ENCODE measurements around the gene RNF17.

The RNF17 gene

DNA sequence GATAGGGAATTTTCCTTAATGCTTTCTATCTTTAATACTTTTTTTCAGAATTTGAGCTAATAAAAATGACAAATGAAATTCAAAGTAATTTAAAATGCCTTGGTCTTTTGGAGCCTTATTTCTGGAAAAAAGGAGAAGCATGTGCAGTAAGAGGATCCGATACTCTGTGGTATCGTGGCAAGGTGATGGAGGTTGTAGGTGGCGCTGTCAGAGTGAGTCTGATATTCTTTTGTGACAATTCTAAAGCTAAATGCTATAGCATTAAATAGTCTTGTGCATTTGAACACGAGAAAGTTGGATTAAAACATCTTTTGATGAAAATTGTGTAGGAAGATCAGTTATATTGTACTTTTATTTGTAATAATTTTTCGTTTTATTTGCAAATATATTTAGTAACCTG is 95.0 kb downstream of the RNF17 start:
- no peaks in the 10 kb centered on the region for H3K9me3 ChIP-seq
- in situ Hi-C loops (cut with MboI; ENCODE audit: low sequenced_read_pairs) = no loop called here

DNA sequence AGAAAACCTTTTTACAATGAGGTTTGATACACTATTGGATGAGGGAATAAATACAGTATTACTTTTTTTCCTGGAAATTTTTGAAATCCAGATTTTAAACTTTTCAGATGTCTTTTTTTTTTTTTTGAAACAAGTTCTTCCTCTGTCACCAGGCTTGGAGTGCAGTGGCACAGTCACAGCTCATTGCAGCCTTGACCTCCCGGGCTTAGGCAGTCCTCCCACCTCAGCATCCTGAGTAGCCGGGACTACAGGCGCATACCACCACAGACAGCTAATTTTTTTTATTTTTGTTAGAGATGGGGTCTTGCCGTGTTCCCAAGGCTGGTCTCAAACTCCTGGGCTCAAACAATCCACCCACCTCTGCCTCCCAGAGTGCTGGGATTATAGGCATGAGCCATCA is 96.8 kb downstream of the RNF17 start:
- in situ Hi-C loops (cut with MboI; ENCODE audit: low sequenced_read_pairs) = loop anchor here (10.0 kb wide), 1 partner anchor 64 kb away; a partner anchor contains a TSS
- peaks cover 5% of the 10 kb centered on the region for H3K4me1 ChIP-seq

More for the DNA sequence above, 95.0 kb downstream of the RNF17 start:
- no peak for DNase-seq (ENCODE audit: low spot score in 2 of 2)
- Histone ChIP-seq H3K4me3 (no peak overlapping the region), H3K4me1 (peaks cover 5% of the 10 kb centered on the region), H3K36me3 (replicated peaks) (no peaks in the 10 kb centered on the region), H3K27me3 (ENCODE audit: low read depth) (peaks cover 22% of the 10 kb centered on the region)

DNA sequence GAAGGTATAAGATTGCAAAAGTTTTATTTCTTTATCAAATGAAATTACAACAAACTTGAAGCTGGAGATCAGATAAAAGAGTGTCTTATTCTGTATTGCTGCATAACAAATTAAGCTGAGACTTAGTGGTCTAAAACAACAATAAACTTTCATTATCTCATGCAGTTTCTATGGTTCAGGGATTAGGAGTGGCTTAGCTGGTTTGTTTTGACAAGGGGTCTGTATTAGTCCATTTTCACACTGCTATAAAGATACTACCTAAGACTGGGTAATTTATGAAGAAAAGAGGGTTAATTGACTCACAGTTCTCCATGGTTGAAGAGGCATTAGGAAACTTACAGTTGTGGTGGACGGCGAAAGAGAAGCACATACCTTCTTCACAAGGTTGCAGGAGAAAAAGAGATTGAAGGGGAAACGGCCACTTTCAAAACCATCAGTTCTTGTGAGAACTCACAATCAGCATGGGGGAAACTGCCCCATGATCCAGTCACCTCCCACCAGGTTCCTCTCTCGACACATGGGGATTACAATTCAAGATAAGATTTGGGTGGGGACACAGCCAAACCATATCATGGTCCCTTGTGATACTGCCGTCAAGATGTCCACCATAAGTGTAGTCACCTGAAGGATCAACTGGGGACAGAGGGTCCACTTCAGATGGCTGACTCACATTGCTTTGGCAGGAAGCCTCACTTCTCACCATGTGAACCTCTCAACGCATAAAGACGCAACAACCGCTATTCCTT is 97.8 kb downstream of the RNF17 start:
- peak; percentile 23 to 87 for DNase-seq (ENCODE audit: low spot score in 2 of 2)
- H3K27me3 ChIP-seq (ENCODE audit: low read depth) = peaks cover 41% of the 10 kb centered on the region
- in situ Hi-C loops (cut with MboI; ENCODE audit: low sequenced_read_pairs) = loop anchor here (10.0 kb wide), 1 partner anchor 63 kb away; a partner anchor contains a TSS
- no peaks in the 10 kb centered on the region for H3K9me3 ChIP-seq
- H3K36me3 ChIP-seq (replicated peaks) = no peaks in the 10 kb centered on the region
- no peak overlapping the region for H3K4me3 ChIP-seq
- H3K4me1 ChIP-seq = peaks cover 5% of the 10 kb centered on the region

More for the DNA sequence above, 96.8 kb downstream of the RNF17 start:
- Histone ChIP-seq H3K9me3 (no peaks in the 10 kb centered on the region), H3K36me3 (replicated peaks) (no peaks in the 10 kb centered on the region), H3K4me3 (no peak overlapping the region), H3K27me3 (ENCODE audit: low read depth) (peaks cover 33% of the 10 kb centered on the region)
- no peak for DNase-seq (ENCODE audit: low spot score in 2 of 2)

DNA sequence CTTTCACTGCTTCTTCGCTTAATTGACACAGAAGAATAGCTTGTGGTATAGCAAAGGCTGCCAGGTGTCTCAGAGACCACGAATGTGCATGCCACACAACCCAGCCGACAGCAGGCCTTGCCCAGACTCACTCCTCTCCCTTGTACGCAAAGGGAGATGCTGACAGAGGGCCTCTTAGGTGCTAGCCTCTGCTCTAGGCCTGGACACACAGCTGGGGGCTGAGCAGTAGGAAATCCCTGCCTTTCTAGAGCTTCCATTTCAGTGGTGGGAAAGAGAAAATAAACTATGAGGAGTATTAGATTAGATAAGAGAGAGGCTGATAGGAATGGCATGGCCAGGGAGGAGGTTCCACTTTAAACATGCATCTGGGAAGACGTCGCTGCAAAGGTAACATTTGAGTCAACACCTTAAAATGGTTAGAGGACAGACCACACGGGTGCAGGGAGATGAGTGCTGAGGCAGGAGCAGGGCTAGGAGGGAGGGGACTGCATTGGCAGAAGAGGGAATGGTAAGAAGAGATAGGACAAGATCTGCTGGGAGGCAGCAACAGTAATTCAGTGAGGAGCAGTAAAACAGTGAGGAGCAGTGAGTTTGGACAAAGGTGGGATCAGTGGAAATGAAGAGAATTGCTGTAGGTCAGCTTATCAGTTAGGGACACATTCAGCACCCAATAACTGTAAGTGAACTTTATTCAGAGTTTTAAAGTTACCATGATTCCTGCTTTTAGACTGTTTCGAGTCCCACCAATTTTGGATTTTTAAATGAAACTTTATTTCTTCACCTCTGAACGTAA is 100.0 kb downstream of the RNF17 start:
- no peaks in the 10 kb centered on the region for H3K36me3 ChIP-seq (replicated peaks)
- peaks cover 5% of the 10 kb centered on the region for H3K4me1 ChIP-seq
- H3K9me3 ChIP-seq = no peaks in the 10 kb centered on the region
- H3K27me3 ChIP-seq (ENCODE audit: low read depth) = peaks cover 46% of the 10 kb centered on the region
- H3K4me3 ChIP-seq = no peak overlapping the region
- peak in 1 of 2 experiments; percentile 14 for DNase-seq (ENCODE audit: low spot score in 2 of 2)
- in situ Hi-C loops (cut with MboI; ENCODE audit: low sequenced_read_pairs) = loop anchor here (10.0 kb wide), 1 partner anchor 61 kb away; a partner anchor contains a TSS

DNA sequence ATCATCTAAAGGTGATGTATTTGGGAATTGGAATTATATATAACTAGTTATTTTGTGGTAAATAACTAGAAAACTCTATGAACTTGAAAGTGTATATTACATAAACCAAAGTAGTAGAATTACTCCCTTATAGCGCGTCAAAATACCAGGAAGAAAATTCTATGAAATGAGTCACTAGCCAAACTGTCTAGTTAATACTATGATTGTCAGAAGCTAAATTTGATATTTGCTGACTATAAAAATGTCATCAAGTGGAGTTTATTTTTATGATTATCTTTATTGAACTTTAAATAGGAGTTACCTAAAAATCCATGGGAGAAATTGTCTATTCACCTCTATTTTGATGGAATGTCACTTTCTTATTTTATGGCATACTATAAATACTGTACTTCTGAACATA is 100.6 kb downstream of the RNF17 start:
- Histone ChIP-seq H3K4me1 (peaks cover 5% of the 10 kb centered on the region), H3K36me3 (replicated peaks) (no peaks in the 10 kb centered on the region), H3K27me3 (ENCODE audit: low read depth) (peaks cover 42% of the 10 kb centered on the region), H3K9me3 (no peaks in the 10 kb centered on the region), H3K4me3 (no peak overlapping the region)
- DNase-seq (ENCODE audit: low spot score in 2 of 2) = no peak
- in situ Hi-C loops (cut with MboI; ENCODE audit: low sequenced_read_pairs) = loop anchor here (10.0 kb wide), 1 partner anchor 60 kb away; a partner anchor contains a TSS

DNA sequence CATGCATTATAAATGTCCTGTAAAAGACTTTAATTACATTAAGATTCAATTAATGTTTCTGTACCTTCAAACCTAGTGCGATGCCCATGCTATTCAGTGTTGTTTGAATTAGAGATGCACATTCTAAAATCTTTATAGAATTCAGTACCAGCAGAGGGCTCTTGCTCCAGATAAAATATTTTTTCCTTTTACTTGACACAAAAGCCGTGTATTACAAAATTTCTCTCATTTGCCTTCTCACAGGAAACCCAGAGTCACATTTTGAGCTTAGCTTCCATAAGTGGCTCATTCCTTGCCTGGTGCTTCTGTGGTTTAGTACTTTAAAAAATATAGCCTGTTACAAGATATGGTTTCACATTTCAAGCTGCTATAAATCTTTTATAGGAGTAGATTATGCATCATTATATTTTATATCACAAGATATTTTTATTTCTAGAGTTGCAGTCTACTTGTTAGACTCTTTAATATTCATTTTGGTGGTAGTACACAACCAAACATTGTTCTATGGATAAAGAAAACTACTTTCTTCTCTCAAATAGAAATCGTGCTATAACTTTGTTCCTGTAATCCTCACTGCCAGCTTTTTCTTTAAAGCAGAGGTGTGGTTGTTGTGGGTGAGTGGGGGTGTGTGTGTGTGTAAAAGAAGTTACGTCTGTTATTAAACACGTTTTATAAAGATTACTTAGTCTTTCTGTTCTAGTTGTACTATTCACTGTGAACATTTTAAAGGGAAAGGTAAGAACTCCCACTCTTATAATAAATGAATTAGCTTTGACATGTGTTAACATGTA is 101.4 kb downstream of the RNF17 start:
- H3K27me3 ChIP-seq (ENCODE audit: low read depth) = peaks cover 39% of the 10 kb centered on the region
- peaks cover 5% of the 10 kb centered on the region for H3K4me1 ChIP-seq
- H3K36me3 ChIP-seq (replicated peaks) = no peaks in the 10 kb centered on the region
- no peak overlapping the region for H3K4me3 ChIP-seq
- H3K9me3 ChIP-seq = no peaks in the 10 kb centered on the region
- in situ Hi-C loops (cut with MboI; ENCODE audit: low sequenced_read_pairs) = loop anchor here (10.0 kb wide), 1 partner anchor 59 kb away; a partner anchor contains a TSS
- no peak for DNase-seq (ENCODE audit: low spot score in 2 of 2)

DNA sequence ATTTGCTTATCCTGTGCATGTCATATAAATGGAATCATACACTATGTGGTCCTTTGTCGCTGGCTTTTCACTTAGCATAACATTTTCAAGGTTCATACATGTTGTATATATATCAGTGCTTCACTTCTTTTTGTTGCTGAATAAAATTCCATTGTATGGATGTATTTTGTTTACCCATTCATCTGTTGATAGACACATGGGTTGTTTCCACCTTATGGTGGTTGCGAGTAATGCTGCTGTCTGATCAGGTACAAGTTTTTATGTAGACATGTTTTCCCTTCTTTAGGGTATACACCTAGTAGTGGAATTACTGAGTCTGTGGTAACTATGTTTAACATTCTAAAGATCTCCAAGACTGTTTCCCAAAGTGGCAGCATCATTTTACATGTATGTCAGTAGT is 102.5 kb downstream of the RNF17 start:
- in situ Hi-C loops (cut with MboI; ENCODE audit: low sequenced_read_pairs) = loop anchor here (10.0 kb wide), 1 partner anchor 58 kb away; a partner anchor contains a TSS
- Histone ChIP-seq H3K27me3 (ENCODE audit: low read depth) (peaks cover 45% of the 10 kb centered on the region), H3K4me3 (no peak overlapping the region), H3K36me3 (replicated peaks) (no peaks in the 10 kb centered on the region), H3K4me1 (peaks cover 1% of the 10 kb centered on the region), H3K9me3 (no peaks in the 10 kb centered on the region)
- no peak for DNase-seq (ENCODE audit: low spot score in 2 of 2)

DNA sequence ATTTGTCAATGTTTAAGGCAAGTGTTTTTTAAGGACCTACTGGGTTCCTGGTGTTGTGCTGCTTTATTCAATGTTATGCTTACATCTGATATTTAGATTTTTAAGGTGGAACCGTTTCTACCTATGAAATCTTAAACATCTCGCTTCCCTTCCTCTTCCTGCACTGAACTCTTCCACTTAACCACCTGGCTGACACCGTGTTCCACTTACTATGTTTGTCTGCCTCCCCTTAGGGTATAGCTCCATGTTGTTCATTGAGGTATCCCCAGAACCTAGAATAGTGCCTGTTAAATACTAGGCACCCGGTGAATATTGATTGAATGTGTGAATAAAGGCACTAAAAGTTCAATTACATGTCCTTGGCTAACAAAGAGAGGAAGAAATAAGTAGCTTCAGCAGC is 104.9 kb downstream of the RNF17 start:
- no peaks in the 10 kb centered on the region for H3K9me3 ChIP-seq
- peaks cover 45% of the 10 kb centered on the region for H3K27me3 ChIP-seq (ENCODE audit: low read depth)
- H3K4me3 ChIP-seq = no peak overlapping the region
- no peaks in the 10 kb centered on the region for H3K36me3 ChIP-seq (replicated peaks)
- in situ Hi-C loops (cut with MboI; ENCODE audit: low sequenced_read_pairs) = loop anchor here (10.0 kb wide), 1 partner anchor 56 kb away; a partner anchor contains a TSS
- no peak for DNase-seq (ENCODE audit: low spot score in 2 of 2)
- no peaks in the 10 kb centered on the region for H3K4me1 ChIP-seq

DNA sequence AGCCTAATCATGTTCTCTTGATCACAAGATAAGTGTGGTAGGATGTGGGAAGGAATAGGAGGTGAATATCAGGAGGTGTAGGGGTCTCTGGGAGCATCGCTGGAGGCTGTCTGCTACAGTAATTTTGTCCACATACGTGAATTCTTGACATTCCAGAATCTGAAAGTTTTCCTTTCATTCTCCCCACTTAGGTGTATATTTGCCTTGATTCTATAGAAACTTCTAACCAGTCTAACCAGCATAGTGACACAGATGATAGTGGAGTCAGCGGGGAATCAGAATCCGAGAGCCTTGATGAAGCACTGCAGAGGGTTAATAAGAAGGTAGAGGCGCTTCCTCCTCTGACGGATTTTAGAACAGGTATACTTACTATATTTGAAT is 106.4 kb downstream of the RNF17 start:
- H3K9me3 ChIP-seq = no peaks in the 10 kb centered on the region
- H3K4me1 ChIP-seq = no peaks in the 10 kb centered on the region
- in situ Hi-C loops (cut with MboI; ENCODE audit: low sequenced_read_pairs) = no loop called here
- DNase-seq (ENCODE audit: low spot score in 2 of 2) = no peak
- H3K36me3 ChIP-seq (replicated peaks) = no peaks in the 10 kb centered on the region
- H3K27me3 ChIP-seq (ENCODE audit: low read depth) = peaks cover 38% of the 10 kb centered on the region
- no peak overlapping the region for H3K4me3 ChIP-seq

DNA sequence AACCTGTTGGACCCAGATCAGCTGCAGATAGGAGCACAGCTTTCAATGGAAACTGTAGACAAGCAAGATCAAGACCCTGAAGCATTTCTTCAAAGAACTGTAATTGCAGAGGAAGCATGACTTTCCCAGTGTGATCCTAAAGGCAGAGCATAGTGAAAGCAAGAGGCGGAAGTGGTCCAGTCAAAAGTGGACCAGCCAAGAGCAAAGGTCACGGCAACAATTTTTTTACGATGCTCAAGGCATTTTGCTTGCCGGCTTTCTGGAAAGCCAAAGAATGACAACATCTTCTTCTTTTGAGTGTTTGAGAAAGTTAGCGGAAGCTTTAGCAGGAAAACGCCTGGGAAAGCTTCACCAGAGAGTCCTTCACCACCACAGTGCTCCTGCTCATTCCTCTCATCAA is 111.6 kb downstream of the RNF17 start:
- Histone ChIP-seq H3K36me3 (replicated peaks) (no peaks in the 10 kb centered on the region), H3K27me3 (ENCODE audit: low read depth) (peaks cover 7% of the 10 kb centered on the region; the same call in 1 of the 2 replicates), H3K4me3 (no peak overlapping the region), H3K4me1 (peaks cover 24% of the 10 kb centered on the region), H3K9me3 (no peaks in the 10 kb centered on the region)
- in situ Hi-C loops (cut with MboI; ENCODE audit: low sequenced_read_pairs) = no loop called here
- no peak for DNase-seq (ENCODE audit: low spot score in 2 of 2)

DNA sequence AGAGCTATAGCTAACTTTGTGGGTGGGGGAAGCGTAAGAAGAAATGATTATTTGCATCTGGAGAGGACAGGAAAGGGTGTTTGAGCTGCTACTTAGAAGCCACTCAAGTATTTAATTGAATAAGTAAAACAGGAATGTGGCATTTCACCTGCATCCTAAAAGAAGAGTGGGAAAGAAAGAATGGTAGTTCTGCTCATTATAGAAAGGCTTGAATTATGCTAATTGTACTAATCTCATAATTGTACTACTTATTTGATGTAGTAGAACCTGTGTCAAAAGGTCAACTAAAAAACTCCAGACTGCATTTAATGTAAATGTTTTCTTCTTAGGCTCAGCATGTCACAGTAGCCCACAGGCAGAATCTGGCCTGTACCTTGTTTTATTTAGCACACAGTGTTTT is 113.6 kb downstream of the RNF17 start:
- Histone ChIP-seq H3K4me3 (no peak overlapping the region), H3K9me3 (no peaks in the 10 kb centered on the region)

DNA sequence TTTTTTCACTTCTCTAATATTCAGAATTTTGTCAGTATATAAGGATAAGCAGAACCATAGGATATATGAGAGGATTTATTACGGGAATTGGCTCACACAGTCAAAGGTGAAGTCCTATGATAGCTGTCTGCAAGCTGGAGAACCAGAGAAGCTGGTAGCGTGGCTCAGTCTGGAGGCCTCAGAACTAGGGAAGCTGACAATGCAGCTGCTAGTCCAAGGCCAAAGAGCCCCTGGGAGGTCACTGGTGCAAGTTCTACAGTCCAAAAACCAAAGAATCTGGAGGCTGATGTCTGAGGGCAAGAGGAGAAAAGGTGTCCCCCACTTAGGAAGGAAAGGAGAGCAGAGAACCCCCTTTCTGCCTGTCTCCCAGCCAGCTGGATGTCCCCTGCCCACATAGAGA is 114.4 kb downstream of the RNF17 start:
- no peak overlapping the region for H3K4me3 ChIP-seq
- H3K9me3 ChIP-seq = no peaks in the 10 kb centered on the region
- peaks cover 8% of the 10 kb centered on the region for H3K36me3 ChIP-seq (replicated peaks)
- H3K4me1 ChIP-seq = peaks cover 24% of the 10 kb centered on the region
- H3K27me3 ChIP-seq (ENCODE audit: low read depth) = 0 out of 2 replicates have a peak, but pooled peaks cover 2% of the 10 kb centered on the region
- no peak for DNase-seq (ENCODE audit: low spot score in 2 of 2)
- in situ Hi-C loops (cut with MboI; ENCODE audit: low sequenced_read_pairs) = no loop called here

More for the DNA sequence above, 113.6 kb downstream of the RNF17 start:
- peak in 1 of 2 experiments; percentile 92 for DNase-seq (ENCODE audit: low spot score in 2 of 2)
- peaks cover 3% of the 10 kb centered on the region; the same call in 1 of the 2 replicates for H3K36me3 ChIP-seq (replicated peaks)
- H3K27me3 ChIP-seq (ENCODE audit: low read depth) = 0 out of 2 replicates have a peak, but pooled peaks cover 2% of the 10 kb centered on the region
- H3K4me1 ChIP-seq = peaks cover 24% of the 10 kb centered on the region
- in situ Hi-C loops (cut with MboI; ENCODE audit: low sequenced_read_pairs) = no loop called here

DNA sequence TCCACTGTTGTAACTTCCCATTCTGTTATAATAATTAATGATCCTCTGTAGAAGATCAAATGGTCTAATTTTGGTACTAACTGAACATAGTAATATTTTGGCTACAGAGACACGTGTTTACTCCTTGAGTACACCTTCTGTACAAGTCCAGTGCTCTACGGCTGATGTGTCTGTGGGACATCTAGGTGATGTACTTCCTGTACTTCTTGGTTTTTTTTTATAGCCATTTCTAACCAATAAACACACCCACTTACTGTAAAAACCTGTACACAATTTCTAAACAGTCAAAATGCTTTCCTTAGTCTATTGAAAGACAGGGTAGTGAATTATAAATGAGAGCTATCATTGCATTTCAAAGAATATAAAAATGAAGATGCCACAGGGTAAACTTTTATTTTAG is 118.7 kb downstream of the RNF17 start:
- Histone ChIP-seq H3K9me3 (no peaks in the 10 kb centered on the region), H3K4me1 (peaks cover 17% of the 10 kb centered on the region), H3K4me3 (no peak overlapping the region), H3K36me3 (replicated peaks) (peaks cover 39% of the 10 kb centered on the region), H3K27me3 (ENCODE audit: low read depth) (no peaks in the 10 kb centered on the region)
- no peak for DNase-seq (ENCODE audit: low spot score in 2 of 2)
- in situ Hi-C loops (cut with MboI; ENCODE audit: low sequenced_read_pairs) = no loop called here

All from HAP-1 (cell line).